ENCODE data around the gene ATXN2.
"Not testable (repeated sequence)": the region's sequence is repeated elsewhere in the genome, so short reads cannot be mapped to it uniquely, and the experiment has no call there.

The ATXN2 gene

GRCh38 chr12:111602348-111602747 is 3.2 kb upstream of the ATXN2 start:
- H3K27ac ChIP-seq (ENCODE audit: low read depth, low read length, poor library complexity, severe bottlenecking), result no peak overlapping the region
- no peak overlapping the region for H2AFZ ChIP-seq (ENCODE audit: low read length)
- H3K9me3 ChIP-seq (ENCODE audit: low read length), result no peaks in the 10 kb centered on the region
- H3K9ac ChIP-seq (ENCODE audit: low read length), result no peak overlapping the region
- no peaks in the 10 kb centered on the region for H3K9me2 ChIP-seq (ENCODE audit: low read depth, low read length)
- no peaks in the 10 kb centered on the region for H3K27me3 ChIP-seq (ENCODE audit: insufficient read depth, low read length)
- TF ChIP-seq EZH2 (IDR thresholded peaks at IDR 0.05; ENCODE audit: borderline replicate concordance, low read length), result no peak
- TF ChIP-seq CTCF (IDR thresholded peaks at IDR 0.05; ENCODE audit: low read length), result no peak
- H3K4me3 ChIP-seq (ENCODE audit: low read depth, low read length, poor library complexity, severe bottlenecking), result no peak overlapping the region
- no peaks in the 10 kb centered on the region for H4K20me1 ChIP-seq (ENCODE audit: insufficient read depth, low read length)
- no peaks in the 10 kb centered on the region for H3K36me3 ChIP-seq (ENCODE audit: insufficient read depth, low read length)
- H3K4me2 ChIP-seq (ENCODE audit: low read length), result no peak overlapping the region
- H3K79me2 ChIP-seq (ENCODE audit: insufficient read depth, low read length), result peaks cover 11% of the 10 kb centered on the region
- H3K4me1 ChIP-seq (ENCODE audit: insufficient read depth, low read length, severe bottlenecking), result peaks cover 7% of the 10 kb centered on the region
- no peaks in the 10 kb centered on the region for H3F3A ChIP-seq (ENCODE audit: insufficient read depth, low read length)

GRCh38 chr12:111600986-111601385 is 1.9 kb upstream of the ATXN2 start:
- H3K9ac ChIP-seq (ENCODE audit: low read length); H3K9me3 ChIP-seq (ENCODE audit: low read length); H3K4me2 ChIP-seq (ENCODE audit: low read length); H3K4me3 ChIP-seq (ENCODE audit: low read depth, low read length, poor library complexity, severe bottlenecking); H3K36me3 ChIP-seq (ENCODE audit: insufficient read depth, low read length); H3K9me2 ChIP-seq (ENCODE audit: low read depth, low read length); H3K27me3 ChIP-seq (ENCODE audit: insufficient read depth, low read length); H3K27ac ChIP-seq (ENCODE audit: low read depth, low read length, poor library complexity, severe bottlenecking); H4K20me1 ChIP-seq (ENCODE audit: insufficient read depth, low read length); H2AFZ ChIP-seq (ENCODE audit: low read length); H3F3A ChIP-seq (ENCODE audit: insufficient read depth, low read length): not testable (repeated sequence)
- peaks cover 20% of the 10 kb centered on the region for H3K4me1 ChIP-seq (ENCODE audit: insufficient read depth, low read length, severe bottlenecking)
- H3K79me2 ChIP-seq (ENCODE audit: insufficient read depth, low read length), result peaks cover 24% of the 10 kb centered on the region

GRCh38 chr12:111600205-111600642 is 1.1 kb upstream of the ATXN2 start:
- peak overlapping the region; percentile 98 for H3K4me3 ChIP-seq (ENCODE audit: low read depth, low read length, poor library complexity, severe bottlenecking)
- no peaks in the 10 kb centered on the region for H3K27me3 ChIP-seq (ENCODE audit: insufficient read depth, low read length)
- no peak overlapping the region for H2AFZ ChIP-seq (ENCODE audit: low read length)
- H3K4me2 ChIP-seq (ENCODE audit: low read length), result peak overlapping the region; percentile 97
- H3K27ac ChIP-seq (ENCODE audit: low read depth, low read length, poor library complexity, severe bottlenecking), result peak overlapping the region; percentile 77
- no peaks in the 10 kb centered on the region for H3K9me3 ChIP-seq (ENCODE audit: low read length)
- peaks cover 32% of the 10 kb centered on the region for H3K79me2 ChIP-seq (ENCODE audit: insufficient read depth, low read length)
- H3K9me2 ChIP-seq (ENCODE audit: low read depth, low read length), result no peaks in the 10 kb centered on the region
- TF ChIP-seq EZH2 (IDR thresholded peaks at IDR 0.05; ENCODE audit: borderline replicate concordance, low read length), result no peak
- no peak for TF ChIP-seq CTCF (IDR thresholded peaks at IDR 0.05; ENCODE audit: low read length)
- peaks cover 28% of the 10 kb centered on the region for H3K4me1 ChIP-seq (ENCODE audit: insufficient read depth, low read length, severe bottlenecking)
- H3K36me3 ChIP-seq (ENCODE audit: insufficient read depth, low read length), result no peaks in the 10 kb centered on the region
- H3F3A ChIP-seq (ENCODE audit: insufficient read depth, low read length), result no peaks in the 10 kb centered on the region
- H3K9ac ChIP-seq (ENCODE audit: low read length), result peak overlapping the region; percentile 90
- H4K20me1 ChIP-seq (ENCODE audit: insufficient read depth, low read length), result no peaks in the 10 kb centered on the region

GRCh38 chr12:111599453-111600204 is 514 bp upstream of the ATXN2 start:
- Histone ChIP-seq H3K9me3 (ENCODE audit: low read length) (no peaks in the 10 kb centered on the region), H3K27ac (ENCODE audit: low read depth, low read length, poor library complexity, severe bottlenecking) (peak overlapping the region; percentile 77), H3K9ac (ENCODE audit: low read length) (peak overlapping the region; percentile 90), H3F3A (ENCODE audit: insufficient read depth, low read length) (no peaks in the 10 kb centered on the region), H3K79me2 (ENCODE audit: insufficient read depth, low read length) (peaks cover 38% of the 10 kb centered on the region), H3K4me2 (ENCODE audit: low read length) (peak overlapping the region; percentile 97), H4K20me1 (ENCODE audit: insufficient read depth, low read length) (no peaks in the 10 kb centered on the region), H3K4me3 (ENCODE audit: low read depth, low read length, poor library complexity, severe bottlenecking) (peak overlapping the region; percentile 98), H3K36me3 (ENCODE audit: insufficient read depth, low read length) (no peaks in the 10 kb centered on the region), H3K4me1 (ENCODE audit: insufficient read depth, low read length, severe bottlenecking) (peaks cover 34% of the 10 kb centered on the region), H3K9me2 (ENCODE audit: low read depth, low read length) (no peaks in the 10 kb centered on the region), H3K27me3 (ENCODE audit: insufficient read depth, low read length) (no peaks in the 10 kb centered on the region), H2AFZ (ENCODE audit: low read length) (no peak overlapping the region)
- TF ChIP-seq CTCF (IDR thresholded peaks at IDR 0.05; ENCODE audit: low read length) (no peak), EZH2 (IDR thresholded peaks at IDR 0.05; ENCODE audit: borderline replicate concordance, low read length) (no peak)
